ENCODE data around the gene SLC25A33. TPM values are rescaled to one million over a fixed set of nuclear protein-coding genes. Genes with fewer than 3 reads are reported as not detected.

The SLC25A33 gene
- total and polyA plus RNA-seq, 12 donors, result 1.9 to 10.3 (median 3.3) TPM

- TF ChIP-seq POLR2A (IDR thresholded peaks at IDR 0.05) (no peak), CTCF (IDR thresholded peaks at IDR 0.05) (no peak)
- Histone ChIP-seq H3K4me3 (no peak overlapping the region), H3K4me1 (replicated peaks in 1 of 2) (peaks cover 14 to 15% of the 10 kb centered on the region in 2 donors), H3K27me3 (no peaks in the 10 kb centered on the region), H3K36me3 (replicated peaks in 1 of 2) (peaks cover 0 to 4% of the 10 kb centered on the region in 2 donors), H3K9me3 (replicated peaks in 1 of 3) (no peaks in the 10 kb centered on the region), H3K27ac (no peak overlapping the region)
- intact Hi-C loops (cut with DNase I), result no loop called here
- no peak for DNase-seq
- 90 to 92% (median 91%) methylated on average over 4 to 12 of the region's 12 CpGs for WGBS, 4 donors
Measured at GRCh38 chr1:9595968-9596340, 56.7 kb downstream of the SLC25A33 start.

- DNase-seq, result no peak
- Histone ChIP-seq H3K4me1 (replicated peaks in 1 of 2) (peaks cover 14 to 15% of the 10 kb centered on the region in 2 donors), H3K4me3 (no peak overlapping the region), H3K9me3 (replicated peaks in 1 of 3) (no peaks in the 10 kb centered on the region), H3K27ac (peak overlapping the region in 1 of 5 donors; percentile 12), H3K27me3 (no peaks in the 10 kb centered on the region), H3K36me3 (replicated peaks in 1 of 2) (peaks cover 0 to 10% of the 10 kb centered on the region in 2 donors)
- WGBS, 4 donors, result 78 to 87% (median 84%) methylated on average over 11 to 27 of the region's 27 CpGs
- no peak for TF ChIP-seq POLR2A (IDR thresholded peaks at IDR 0.05)
- TF ChIP-seq CTCF (IDR thresholded peaks at IDR 0.05), result no peak
- intact Hi-C loops (cut with DNase I), result no loop called here
Measured at GRCh38 chr1:9596415-9597123, 57.3 kb downstream of the SLC25A33 start.

GRCh38 chr1:9597361-9598315 is 58.4 kb downstream of the SLC25A33 start:
- Histone ChIP-seq H3K4me1 (replicated peaks in 1 of 2) (peaks cover 14% of the 10 kb centered on the region in 2 donors), H3K4me3 (no peak overlapping the region), H3K27ac (no peak overlapping the region), H3K36me3 (replicated peaks in 1 of 2) (peaks cover 0 to 21% of the 10 kb centered on the region in 2 donors), H3K27me3 (no peaks in the 10 kb centered on the region), H3K9me3 (replicated peaks in 1 of 3) (no peaks in the 10 kb centered on the region)
- no peak for DNase-seq
- TF ChIP-seq POLR2A (IDR thresholded peaks at IDR 0.05), result no peak
- TF ChIP-seq CTCF (IDR thresholded peaks at IDR 0.05), result no peak
- 83 to 89% (median 87%) methylated on average over 7 to 14 of the region's 14 CpGs for WGBS, 4 donors
- intact Hi-C loops (cut with DNase I), result no loop called here

GRCh38 chr1:9598316-9598700 is 59.0 kb downstream of the SLC25A33 start:
- intact Hi-C loops (cut with DNase I), result no loop called here
- TF ChIP-seq CTCF (IDR thresholded peaks at IDR 0.05), result no peak
- no peak for TF ChIP-seq POLR2A (IDR thresholded peaks at IDR 0.05)
- Histone ChIP-seq H3K36me3 (replicated peaks in 1 of 2) (peaks cover 0 to 27% of the 10 kb centered on the region in 2 donors), H3K4me1 (replicated peaks in 1 of 2) (peaks cover 8% of the 10 kb centered on the region in 2 donors), H3K27me3 (no peaks in the 10 kb centered on the region), H3K27ac (no peak overlapping the region), H3K4me3 (no peak overlapping the region), H3K9me3 (replicated peaks in 1 of 3) (no peaks in the 10 kb centered on the region)
- no peak for DNase-seq
- WGBS, 4 donors, result 77 to 94% (median 89%) methylated on average over 6 to 18 of the region's 18 CpGs

Measured in adrenal gland (tissue), 12 donors.